ENCODE results near the gene RAPH1. TPM values are rescaled to one million over a fixed set of nuclear protein-coding genes. Genes with fewer than 3 reads are reported as not detected.
"Not testable (repeated sequence)": the region's sequence is repeated elsewhere in the genome, so short reads cannot be mapped to it uniquely, and the experiment has no call there.

The RAPH1 gene
- total RNA-seq, 1 donor from 2014 or later, result 25.7 TPM

DNA sequence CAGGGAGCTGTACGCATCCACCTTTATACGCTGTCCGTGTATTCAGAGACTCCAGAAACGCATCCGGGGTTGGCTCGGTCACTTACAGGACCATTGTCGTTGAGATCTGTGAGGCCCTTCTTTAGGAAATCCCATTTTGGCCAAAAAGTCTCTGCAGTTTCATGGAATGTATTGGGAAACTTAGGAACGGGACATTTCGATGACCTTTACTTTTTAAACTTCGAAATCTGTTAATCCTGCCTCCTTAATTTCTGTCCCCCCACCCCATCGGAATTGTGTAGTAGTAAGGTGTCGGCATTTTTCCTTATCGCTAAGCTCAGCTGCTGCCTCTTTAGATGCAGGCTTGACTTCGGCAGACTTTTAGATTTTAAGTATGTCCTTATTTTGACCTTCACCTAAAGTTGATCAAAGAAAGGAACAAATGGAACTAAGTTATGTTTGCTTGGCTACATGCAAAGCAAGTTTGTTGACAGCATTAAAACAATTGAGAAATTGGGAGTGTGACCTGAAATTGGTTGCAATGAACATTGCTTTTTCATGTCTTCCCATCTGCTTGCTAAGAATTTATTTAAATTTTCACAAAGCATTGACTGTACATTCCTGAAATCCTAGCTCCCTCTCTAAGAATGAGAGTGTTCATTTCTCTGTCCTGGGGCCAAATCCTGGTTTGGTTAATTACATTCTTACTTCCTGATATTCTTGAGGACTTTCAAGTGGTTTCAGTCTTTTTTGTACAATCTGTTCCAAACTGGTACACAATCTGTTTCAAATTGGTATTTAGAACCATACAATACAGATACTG, 884 bp upstream of the RAPH1 start:
- no peak for DNase-seq (ENCODE audit: low read depth, low spot score)
- peaks cover 38% of the 10 kb centered on the region for H3K4me1 Mint-ChIP-seq
- no peaks in the 10 kb centered on the region for H3K36me3 Mint-ChIP-seq (ENCODE audit: low read depth)
- H3K9me3 Mint-ChIP-seq, result peaks cover 5% of the 10 kb centered on the region
- TF ChIP-seq, protein P1, sequence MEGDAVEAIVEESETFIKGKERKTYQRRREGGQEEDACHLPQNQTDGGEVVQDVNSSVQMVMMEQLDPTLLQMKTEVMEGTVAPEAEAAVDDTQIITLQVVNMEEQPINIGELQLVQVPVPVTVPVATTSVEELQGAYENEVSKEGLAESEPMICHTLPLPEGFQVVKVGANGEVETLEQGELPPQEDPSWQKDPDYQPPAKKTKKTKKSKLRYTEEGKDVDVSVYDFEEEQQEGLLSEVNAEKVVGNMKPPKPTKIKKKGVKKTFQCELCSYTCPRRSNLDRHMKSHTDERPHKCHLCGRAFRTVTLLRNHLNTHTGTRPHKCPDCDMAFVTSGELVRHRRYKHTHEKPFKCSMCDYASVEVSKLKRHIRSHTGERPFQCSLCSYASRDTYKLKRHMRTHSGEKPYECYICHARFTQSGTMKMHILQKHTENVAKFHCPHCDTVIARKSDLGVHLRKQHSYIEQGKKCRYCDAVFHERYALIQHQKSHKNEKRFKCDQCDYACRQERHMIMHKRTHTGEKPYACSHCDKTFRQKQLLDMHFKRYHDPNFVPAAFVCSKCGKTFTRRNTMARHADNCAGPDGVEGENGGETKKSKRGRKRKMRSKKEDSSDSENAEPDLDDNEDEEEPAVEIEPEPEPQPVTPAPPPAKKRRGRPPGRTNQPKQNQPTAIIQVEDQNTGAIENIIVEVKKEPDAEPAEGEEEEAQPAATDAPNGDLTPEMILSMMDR (conservative IDR thresholded peaks at IDR 0.05), result no peak
- peaks cover 6% of the 10 kb centered on the region for H3K27me3 Mint-ChIP-seq (ENCODE audit: low read depth)
- H3K27ac Mint-ChIP-seq (ENCODE audit: unreplicated experiment), result peak overlapping the region; percentile 83
- H3K4me3 Mint-ChIP-seq, result peak overlapping the region; percentile 99

DNA sequence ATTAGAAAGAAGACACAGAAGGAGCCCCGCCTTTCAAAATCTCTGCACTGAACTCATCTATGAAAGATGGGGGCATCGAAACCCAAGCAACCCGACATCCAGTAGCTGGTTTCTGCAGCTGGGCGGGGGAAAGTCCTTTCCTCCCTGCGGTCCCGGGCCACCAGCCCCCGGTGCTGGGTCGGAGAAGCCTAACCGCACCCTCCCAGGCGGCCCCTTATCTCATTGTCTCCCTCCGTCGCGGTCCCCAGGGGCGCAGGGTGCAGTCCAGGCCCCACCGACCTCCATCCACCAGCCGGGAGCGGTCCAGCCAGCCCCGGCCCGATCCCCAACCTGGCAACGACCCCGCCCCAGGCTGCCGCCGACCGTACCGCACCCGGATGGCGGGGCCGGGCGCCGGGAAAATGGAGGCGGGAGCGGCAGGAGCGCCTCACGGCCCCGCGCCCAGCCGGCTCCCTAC, 452 bp downstream of the RAPH1 start:
- DNase-seq (ENCODE audit: low read depth, low spot score), result no peak
- no peaks in the 10 kb centered on the region for H3K36me3 Mint-ChIP-seq (ENCODE audit: low read depth)
- H3K27me3 Mint-ChIP-seq (ENCODE audit: low read depth), result peaks cover 6% of the 10 kb centered on the region
- TF ChIP-seq, protein P1 (conservative IDR thresholded peaks at IDR 0.05), result no peak
- peaks cover 38% of the 10 kb centered on the region for H3K4me1 Mint-ChIP-seq
- H3K9me3 Mint-ChIP-seq, result peaks cover 5% of the 10 kb centered on the region
- H3K4me3 Mint-ChIP-seq, result peak overlapping the region; percentile 87
- peak overlapping the region; percentile 14 for H3K27ac Mint-ChIP-seq (ENCODE audit: unreplicated experiment)

DNA sequence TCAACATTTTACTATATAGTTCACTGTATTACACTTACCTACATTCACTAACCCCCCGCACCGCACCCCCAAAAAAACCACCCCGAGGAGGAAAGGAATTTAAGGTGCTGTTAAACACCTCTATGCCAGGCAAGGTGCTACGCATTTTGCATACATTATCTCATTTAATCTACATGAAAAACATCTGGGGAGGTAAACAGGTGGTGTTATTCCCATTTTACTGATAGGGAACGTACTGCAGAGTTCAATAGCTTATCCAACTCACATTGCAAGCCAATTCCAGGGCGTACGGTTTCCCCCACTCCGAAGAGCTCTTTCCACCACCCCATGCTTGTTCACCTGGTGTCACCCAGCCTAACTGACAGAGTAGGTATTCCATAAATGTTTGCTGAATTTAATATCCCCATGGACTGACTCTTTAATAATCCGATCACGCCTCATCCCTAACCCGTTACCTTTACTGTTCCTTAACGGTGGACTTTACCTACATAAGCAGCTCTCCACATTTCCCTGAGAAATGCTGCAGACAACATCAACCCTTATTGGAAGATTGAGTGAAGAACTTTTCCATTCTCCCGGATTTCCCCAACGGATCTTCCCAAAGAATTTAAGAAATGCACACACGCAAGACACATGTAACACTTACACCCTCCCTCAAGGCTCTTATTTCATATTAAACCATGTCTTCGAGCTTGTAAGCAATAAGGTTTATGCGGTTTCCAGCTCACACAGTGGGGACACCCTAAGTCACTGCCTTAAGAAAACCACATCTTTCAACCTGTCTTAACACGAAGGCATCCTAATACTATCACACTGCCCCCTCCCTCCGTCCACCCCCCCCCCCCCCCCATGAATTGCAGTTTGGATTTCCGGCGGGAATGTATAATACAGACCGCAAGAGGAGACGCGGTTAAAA, 1.2 kb downstream of the RAPH1 start:
- TF ChIP-seq, protein P1 (conservative IDR thresholded peaks at IDR 0.05), result no peak
- Mint-ChIP-seq H3K4me1 (peaks cover 38% of the 10 kb centered on the region), H3K4me3 (peak overlapping the region; percentile 87), H3K27me3 (ENCODE audit: low read depth) (peaks cover 6% of the 10 kb centered on the region), H3K27ac (ENCODE audit: unreplicated experiment) (no peak overlapping the region), H3K9me3 (peaks cover 5% of the 10 kb centered on the region), H3K36me3 (ENCODE audit: low read depth) (no peaks in the 10 kb centered on the region)
- no peak for DNase-seq (ENCODE audit: low read depth, low spot score)

DNA sequence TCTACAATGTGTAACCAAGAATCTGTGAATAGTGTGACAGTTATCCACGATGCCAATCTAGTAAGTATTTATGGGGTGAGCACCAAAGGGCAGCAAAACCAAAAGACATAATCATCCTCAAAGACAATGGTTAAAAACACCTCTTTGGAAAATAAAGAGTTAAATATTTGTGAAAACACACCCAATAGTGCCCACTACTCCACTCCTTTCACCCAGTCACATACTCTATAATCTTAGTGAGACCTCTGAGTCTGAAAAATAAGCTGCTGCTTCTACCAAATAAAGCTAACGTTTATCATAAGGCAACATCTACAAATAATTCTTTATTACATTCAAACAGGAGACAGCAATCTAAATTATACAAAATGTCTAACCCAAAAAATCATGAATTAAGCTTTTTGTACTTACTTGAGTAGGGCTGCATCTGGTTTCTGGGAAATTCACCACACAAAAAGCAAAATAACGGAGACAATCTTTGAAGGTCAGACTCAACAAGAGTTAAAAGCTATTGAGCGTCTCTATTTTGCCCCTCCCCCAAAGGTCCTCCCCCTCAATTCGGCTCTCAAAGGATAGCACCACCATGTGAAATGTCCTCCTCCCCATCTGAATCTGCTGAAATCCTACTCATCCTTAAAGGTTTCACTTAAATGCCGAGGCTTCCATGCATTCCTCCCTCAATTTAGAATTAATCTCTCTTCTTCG, 2.0 kb downstream of the RAPH1 start:
- TF ChIP-seq, protein P1 (conservative IDR thresholded peaks at IDR 0.05), result no peak
- Mint-ChIP-seq H3K36me3 (ENCODE audit: low read depth) (no peaks in the 10 kb centered on the region), H3K9me3 (peaks cover 4% of the 10 kb centered on the region), H3K27ac (ENCODE audit: unreplicated experiment) (no peak overlapping the region), H3K4me1 (peaks cover 38% of the 10 kb centered on the region), H3K27me3 (ENCODE audit: low read depth) (peaks cover 6% of the 10 kb centered on the region), H3K4me3 (peak overlapping the region; percentile 87)
- no peak for DNase-seq (ENCODE audit: low read depth, low spot score)

DNA sequence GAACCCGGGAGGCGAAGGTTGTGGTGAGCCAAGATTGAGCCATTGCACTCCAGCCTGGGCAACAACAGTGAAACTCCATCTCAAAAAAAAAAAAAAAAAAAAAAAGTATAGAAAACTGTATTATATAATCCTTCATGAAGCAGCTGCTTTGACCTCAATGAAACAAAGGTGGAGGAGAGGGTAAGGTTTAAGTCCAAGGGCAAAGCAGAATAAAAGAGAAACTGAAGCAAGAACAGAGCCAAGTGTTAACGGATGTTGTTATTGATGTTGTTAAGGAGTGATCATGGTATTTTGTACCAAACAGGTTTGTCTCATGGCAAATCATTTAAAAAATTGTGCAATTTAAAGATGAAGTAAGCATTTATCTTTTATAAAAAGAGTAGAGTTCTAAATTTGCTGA, 7.4 kb downstream of the RAPH1 start:
- Mint-ChIP-seq H3K27me3 (ENCODE audit: low read depth) (no peaks in the 10 kb centered on the region), H3K27ac (ENCODE audit: unreplicated experiment) (no peak overlapping the region), H3K9me3 (no peaks in the 10 kb centered on the region), H3K4me3 (no peak overlapping the region), H3K36me3 (ENCODE audit: low read depth) (no peaks in the 10 kb centered on the region), H3K4me1 (peaks cover 11% of the 10 kb centered on the region)
- TF ChIP-seq, protein P1 (conservative IDR thresholded peaks at IDR 0.05), result no peak
- no peak for DNase-seq (ENCODE audit: low read depth, low spot score)

DNA sequence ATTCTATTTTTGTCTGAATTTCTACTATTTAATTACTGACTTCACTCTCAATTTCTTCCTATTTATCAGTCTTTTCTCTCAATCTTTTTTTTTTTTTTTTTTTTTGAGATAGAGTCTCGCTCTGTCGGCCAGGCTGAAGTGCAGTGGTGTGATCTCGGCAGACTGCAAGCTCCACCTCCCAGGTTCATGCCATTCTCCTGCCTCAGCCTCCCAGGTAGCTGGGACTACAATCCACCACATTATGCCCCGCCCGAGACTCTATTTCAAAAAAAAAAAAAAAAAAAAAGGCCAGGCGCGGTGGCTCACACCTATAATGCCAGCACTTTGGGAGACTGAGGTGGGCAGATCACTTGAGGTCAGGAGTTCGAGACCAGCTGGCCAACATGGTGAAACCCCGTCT, 21.8 kb downstream of the RAPH1 start:
- not testable (repeated sequence) for DNase-seq (ENCODE audit: low read depth, low spot score); H3K27me3 Mint-ChIP-seq (ENCODE audit: low read depth); H3K36me3 Mint-ChIP-seq (ENCODE audit: low read depth); H3K27ac Mint-ChIP-seq (ENCODE audit: unreplicated experiment); H3K4me1 Mint-ChIP-seq; H3K9me3 Mint-ChIP-seq; H3K4me3 Mint-ChIP-seq
